GM04503 (cell line): ENCODE measurements around the gene DCAF11.

Experiments
- DNase-seq: peaks from one replicate; pipeline ENCODE4 v3.0.0-alpha.2; 2012; ENCODE audit warnings: low read depth

The DCAF11 gene

DNA sequence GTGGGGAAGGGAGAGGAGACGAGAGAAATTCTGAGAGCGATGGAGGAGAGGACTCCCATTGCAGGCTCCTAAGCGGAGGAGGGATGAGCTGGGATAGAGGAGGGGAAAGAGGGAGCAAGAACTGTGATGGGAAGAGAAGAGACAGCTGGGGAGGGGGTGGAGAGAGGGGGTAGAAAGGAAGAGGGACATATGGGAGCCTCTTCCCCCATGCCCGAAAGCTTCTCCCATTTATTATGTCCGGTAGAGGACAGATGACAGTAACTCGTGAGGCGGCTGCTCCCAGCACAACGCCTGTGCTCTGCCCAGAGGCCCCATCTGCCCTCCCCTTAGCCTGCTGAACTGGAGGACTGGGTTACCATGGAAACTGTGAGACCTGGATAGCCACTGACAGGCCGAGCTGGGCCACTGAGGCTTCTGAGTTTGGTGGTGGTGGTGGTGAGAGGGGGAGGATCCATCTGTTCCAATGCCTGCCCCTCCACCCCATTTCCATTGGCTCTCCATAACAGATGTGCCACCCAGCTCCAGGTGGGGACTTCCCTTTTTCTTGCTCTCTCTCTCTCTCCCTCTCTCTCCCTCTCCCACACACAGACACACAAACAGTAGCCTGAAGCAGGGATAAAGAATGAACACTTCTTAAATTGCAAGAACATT is 35.0 kb upstream of the DCAF11 start:
- DNase-seq = no peak

DNA sequence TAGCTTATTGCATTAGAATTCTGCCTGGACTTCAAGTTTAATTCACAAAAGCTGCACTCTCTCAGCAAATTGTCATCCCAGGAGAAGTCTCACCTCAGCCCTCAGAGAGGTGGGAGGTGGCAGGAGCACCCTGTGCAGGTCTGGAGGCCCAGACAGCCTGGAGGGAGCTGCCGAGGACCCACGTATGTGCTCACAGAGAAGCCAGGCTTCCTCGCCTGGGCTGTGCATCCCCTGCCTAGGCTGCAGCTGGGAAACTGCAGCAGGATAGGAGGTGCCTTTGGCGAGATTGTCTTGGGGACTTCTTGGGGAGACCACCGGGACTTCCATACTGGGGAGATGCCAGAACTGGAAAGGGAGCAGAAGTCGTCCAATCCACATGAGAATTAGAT is 34.4 kb upstream of the DCAF11 start:
- no peak for DNase-seq

DNA sequence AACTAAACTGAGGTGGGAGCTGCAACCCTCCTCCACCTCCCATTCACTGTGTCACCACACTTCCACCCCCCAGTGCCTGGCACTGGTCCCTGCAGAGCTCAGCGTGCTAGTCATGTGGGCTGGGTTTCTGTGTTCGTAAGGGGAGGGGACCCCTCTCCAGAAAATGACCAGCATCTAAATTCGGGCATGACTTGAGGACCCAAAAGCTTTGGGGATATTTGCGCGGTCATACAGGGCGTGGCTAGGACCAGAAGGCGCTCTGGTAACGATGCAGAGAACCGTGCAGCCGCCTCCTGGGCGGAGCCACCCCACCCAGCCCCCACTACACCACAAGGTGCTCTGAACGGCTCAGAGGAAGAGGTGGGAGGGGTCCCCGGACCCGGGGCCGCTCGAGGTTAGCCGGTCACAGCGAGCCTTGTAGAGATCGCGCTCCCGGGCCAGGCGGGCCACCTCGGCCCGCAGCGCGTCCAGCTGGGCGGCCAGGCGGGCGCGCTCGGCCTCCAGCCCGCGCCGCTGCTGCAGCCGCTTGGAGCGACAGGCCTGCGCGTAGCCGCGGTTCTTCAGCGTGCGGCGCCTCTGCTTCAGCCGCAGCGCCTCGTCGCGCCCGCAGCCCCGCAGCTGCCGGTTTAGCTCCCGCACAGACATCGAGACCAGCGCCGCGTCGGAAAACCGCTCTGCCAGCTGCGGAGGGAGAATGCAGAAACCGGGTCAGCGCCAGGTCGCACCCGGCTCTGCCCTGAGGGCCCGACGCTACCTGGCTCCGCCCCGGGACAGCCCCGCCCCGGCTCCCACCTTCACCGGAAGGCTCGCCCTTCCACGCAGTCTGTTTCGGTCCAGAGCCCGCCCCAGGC is 33.5 kb upstream of the DCAF11 start:
- DNase-seq = no peak

DNA sequence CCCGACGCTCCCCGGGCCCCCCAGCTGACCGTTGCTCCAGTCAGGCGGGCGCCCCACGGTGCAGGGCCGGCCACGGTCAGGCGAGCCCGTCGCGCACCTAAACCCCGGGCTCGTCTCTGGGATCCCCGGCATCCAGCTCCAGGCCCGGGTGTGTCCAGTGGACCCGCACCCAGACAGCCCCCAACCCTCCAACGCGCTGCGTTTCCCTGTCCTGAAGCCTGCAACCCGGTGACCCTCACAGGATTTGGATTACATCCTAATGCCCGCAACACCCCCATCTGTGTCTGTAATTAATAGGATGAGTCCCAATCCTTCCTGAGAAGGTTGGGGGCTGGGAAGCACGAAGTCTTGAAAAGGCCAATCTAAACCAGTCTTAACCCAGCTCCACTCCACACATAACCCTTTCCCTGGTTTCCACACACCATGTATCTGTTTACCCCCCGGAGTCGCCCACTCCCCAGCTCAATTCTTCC is 32.8 kb upstream of the DCAF11 start:
- no peak for DNase-seq

DNA sequence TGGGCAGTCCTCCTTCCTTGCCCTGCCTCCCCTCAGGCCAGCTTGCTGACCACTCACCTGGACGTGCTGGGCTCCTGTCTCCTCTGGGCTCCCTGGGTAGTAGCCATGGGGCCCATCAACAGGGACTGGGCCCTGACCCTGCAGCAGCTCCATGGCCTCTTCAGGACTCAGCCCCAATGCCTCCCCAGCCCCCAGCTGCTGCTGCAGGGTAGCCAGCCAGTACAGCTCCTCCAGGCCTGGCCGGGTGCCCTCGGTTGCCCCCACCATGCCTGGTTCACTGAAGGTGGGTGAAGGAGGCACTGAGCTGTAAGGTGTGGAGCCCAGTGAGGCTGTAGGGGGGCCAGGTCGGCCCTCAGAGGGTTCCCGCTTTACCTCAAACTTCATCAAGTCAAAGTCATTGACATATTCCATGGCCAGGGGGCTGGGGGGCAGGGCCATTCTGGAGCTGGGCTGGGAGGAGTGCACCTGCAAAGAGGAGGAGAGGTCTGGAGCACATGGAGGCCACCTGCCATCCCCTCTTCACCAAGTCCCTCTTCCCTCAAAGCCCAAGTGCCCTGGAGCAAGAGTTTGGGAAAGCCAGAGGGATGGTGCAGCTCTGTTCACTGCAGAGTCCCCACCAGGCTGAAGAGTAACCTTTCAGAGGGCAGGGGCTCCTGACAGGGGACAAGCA is 32.0 kb upstream of the DCAF11 start:
- DNase-seq = no peak

DNA sequence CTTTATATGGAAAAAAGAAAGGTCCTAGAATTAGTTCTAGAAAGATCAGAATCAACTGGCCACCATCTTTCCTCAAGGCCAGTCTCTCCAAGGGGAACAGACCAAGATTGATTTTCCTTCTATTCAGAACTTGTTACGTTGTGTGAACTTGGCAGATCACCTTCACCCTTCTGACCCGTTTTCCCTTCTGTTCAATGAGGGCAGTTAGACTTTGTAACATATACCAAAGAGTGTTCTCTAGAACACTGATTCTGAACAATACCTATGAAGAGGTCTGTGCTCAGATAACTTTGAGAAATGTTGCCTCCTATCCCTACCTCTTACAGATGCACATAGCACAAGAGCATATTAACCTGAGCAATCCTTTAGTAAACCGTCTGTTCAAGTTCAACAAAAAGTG is 31.1 kb upstream of the DCAF11 start:
- DNase-seq = no peak

DNA sequence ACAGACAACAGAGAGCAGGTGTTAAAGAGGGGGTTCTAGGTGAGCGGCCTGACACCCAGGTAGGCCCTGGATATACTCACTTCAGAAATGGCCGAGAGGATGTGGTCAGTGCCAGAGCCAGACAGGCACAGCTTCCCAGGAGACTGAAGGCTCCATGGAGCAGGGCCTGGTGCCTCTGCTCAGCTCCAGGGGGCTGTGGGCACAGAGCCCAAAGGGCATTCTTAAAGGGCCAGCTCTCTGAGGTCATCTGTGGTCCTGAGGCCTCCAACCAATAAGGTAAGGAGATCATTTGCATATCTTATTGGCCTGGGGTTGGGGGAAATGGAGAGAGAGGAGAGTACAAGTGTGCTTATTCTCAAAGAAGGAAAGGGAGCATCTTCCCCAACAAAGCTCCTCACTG is 30.1 kb upstream of the DCAF11 start:
- no peak for DNase-seq

DNA sequence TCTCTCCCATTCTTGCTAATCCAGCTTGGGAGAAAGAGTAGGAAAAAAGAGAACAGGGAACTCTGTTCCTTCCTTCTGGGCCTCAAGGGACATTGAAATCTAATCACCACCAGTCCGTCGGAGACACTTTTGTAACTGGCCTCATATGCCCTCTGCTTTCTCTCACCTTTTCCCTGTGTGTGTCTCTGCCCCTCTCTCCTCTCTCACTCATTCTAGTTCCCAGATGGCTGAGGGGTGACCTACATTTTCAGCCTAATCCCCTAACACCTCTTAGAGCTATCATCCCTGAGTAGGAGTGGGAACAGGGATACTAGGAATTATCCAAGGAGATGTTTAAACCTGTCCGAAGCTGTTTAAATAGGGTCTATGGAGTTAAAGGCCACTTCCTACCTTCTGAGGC is 29.4 kb upstream of the DCAF11 start:
- no peak for DNase-seq

DNA sequence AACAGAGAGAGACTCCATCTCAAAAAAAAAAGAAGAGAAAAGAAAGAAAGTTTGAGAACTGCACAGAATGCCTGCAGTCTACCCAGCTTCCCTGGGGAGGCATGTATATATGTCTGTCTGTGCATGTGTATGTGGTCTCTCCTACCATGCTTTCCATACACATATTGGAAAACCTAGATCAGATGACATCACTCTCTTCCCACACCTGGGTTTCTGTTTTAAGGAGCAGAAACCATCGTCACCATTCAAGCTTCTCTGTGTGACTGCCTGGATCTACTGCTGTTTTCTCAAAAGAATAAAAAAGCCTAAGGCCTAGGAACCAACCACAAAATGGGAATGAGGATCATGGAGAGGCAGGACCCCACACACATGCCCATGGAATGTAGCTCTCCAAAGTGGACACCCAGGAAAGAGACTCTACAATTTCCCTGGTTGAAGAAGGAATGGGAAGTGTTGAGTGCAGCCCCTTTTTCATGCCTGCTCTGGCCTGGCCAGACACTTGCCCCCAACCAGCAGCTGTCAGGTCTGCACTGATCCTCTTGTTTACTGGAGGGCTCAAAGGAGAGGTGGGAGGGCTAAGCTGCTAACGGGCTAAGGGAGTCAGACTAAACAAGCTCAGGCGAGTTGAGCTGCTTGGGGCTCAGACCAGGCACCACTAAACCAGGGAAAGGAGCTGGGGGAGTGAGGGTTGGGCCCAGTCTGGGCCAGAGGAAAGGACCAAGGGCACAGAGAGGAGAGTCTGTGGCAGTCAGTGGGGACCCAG is 28.2 kb upstream of the DCAF11 start:
- DNase-seq = no peak

DNA sequence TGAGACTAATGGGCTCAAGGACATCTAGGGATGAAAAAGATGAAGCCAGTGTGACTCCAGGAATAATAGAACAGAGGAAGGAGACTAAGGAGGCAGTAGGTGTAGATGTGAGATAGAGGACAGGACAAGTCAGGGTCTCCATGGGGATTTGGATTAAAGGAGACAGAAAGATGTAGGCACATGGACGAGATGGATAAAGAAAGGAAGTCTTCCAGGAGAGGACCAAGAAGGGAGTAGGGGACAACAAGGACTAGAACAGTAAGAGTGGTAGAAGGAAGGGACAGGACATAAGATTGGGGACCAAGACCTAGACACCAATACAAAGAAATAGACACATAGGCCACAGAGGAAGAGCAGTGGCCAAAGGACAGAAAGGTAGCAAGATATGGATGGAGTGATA is 27.6 kb upstream of the DCAF11 start:
- DNase-seq = no peak

DNA sequence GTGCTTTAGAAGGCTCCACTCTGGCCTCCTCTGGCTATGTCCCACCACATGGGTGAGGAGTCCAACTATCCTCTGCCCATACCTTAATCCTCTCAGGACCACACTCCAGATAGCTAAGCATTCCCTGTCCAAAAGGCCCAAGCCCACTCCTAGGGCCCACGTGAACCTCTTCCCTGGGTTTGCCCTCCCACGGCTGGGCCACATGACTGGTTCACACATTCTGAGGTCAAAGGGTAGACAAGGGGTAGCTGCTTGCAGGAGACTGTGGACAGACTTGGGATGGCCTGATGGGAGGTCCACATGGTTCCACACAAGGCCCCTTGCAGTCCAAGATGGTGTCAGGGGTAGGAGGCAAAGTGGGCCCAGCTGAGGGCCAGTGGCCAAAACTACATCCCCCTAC is 26.5 kb upstream of the DCAF11 start:
- DNase-seq = no peak

DNA sequence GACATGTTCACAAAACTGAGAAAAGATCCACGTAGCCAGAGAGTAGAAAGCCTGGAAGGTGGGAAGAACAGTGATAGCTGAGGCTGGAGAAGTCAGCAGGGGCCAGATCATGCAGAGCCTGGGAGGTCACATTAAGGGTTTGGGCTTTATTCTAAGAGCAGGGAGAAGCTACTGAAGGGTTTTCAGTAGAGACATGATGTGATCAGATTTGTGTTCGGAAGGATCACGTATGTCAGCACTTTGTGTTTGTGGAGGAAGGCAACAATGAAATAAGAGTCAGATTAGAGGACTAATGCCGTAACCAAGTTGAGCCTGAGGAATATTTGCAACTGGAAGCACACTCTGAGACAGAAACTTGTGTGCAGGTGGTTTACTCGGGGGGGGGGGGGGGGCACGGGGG is 24.7 kb upstream of the DCAF11 start:
- no peak for DNase-seq

DNA sequence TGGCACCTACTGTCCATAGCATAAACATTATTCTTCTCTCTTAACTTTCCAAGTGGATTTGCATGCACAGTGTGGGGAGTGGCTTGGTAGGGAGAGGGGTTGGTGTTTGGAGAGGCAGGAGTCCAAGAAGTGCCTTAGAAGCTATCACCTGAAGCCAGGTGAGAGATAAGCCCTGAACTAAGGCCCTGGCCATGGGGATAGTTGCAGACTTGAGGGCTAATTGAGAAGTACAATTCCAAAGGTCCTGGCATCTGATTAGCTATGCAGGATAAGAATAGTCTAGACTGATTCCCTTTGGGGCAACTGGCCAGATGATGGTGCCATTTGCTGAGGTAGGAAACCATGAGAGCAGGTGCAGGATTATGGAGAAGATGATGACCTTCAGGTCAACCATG is 22.5 kb upstream of the DCAF11 start:
- no peak for DNase-seq

DNA sequence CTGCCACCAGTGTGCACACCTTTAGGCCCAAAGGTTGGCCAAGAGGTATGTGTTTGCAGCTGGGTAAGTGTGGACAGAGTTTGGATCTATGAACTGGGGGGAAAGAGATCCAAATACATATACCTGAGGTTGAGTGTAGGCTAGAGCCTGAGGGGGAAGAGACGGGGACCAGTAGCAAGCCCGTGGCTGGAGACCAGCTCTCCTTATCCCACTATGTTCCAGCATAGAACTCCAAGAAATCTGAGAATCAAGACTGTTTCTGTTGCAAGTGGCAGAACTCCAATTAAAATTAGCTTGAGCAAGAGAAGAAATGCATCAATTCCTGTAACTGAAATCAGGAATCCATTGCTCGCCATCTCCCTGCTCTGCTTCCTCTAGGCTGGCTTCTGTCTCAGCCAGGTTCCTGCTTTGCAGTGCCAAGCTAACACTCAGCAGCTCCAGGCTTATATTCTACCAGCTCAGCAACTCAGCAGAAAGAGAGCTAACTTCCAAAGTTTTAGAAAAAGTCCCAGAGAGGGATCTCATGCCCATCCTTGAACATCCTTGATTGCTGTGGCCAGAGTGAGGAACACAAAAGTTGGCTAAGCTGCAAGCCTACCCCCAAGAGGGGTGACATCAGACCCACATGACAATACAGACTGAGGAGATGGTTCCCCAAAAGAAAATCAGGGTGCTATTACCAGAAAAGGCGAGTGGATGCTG is 21.9 kb upstream of the DCAF11 start:
- DNase-seq = no peak

DNA sequence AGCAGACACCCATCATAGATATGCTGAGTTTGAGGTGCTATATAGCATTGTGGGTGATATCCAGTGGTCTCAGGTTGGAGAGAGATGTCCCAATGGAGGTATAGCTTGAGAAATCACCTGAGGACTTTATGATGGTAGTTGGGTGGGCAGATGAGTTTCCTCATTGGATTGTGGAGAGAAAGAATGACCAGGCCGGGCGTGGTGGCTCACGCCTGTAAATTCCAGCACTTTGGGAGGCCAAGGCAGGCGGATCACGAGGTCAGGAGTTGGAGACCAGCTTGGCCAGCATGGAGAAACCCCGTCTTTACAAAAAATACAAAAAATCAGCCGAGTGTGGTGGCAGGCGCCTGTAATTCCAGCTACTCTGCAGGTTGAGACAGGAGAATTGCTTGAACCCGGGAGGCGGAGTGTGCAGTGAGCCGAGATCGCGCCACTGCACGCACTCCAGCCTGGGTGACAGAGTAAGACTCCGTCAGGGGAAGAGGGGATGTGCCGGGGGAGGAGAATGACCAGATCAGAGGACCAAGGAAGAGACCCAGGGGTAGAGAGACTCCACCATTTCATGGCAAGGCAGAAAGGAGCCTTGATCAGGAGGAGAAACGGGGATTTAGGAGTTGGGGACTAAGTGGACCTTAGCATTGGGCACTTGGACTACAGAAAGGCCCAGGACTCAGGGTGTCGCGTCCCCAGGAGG is 21.2 kb upstream of the DCAF11 start:
- no peak for DNase-seq

DNA sequence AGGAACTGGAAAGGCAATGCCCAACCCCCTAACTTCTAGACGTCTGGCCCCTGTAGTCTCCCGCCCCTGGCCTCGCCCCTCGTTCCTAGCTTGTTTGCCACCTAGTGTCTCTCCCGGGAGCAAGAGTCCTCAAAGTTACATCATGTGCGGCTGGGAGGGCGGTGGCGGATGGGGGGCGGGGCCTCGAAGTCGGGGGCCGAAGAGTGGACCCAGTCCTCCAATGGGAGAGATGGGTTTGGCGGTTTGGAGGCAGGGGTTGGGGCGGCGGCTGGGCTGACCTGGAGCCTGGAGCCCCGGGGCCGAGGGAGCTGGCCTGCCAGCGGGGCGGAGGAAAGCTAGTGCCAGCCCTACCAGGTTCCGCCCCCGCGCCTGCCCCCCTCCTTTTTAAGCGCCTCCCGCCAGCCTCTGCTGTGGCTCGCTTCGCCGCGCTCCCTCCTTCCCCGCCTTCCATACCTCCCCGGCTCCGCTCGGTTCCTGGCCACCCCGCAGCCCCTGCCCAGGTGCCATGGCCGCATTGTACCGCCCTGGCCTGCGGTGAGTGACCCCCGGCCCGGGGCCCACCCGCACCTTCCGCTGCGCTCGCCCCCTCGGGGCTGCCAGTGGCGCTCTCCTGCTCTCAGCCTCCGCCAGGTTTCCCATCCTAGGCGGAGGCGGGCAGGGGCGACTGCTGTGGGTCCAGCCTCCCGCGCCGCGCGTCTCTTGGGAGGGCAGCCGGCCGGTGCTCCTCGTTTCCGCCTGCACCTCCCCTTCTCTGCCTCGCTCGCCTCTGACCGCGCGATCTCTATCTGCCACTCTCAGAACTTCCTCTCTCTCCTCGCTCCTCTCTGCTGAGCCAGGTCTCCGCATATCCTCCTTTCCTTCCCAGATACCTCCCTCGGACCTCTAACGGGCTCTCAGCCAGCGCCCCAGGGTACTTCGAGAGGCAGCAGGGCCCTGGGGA is 20.4 kb upstream of the DCAF11 start, which contains the start of gene PCK2:
PCK2 (plus strand) TSS at position 411 of the 940 bp plus-strand sequence; CDS start at position 506, 95 bp downstream.
- peak; percentile 70 for DNase-seq

DNA sequence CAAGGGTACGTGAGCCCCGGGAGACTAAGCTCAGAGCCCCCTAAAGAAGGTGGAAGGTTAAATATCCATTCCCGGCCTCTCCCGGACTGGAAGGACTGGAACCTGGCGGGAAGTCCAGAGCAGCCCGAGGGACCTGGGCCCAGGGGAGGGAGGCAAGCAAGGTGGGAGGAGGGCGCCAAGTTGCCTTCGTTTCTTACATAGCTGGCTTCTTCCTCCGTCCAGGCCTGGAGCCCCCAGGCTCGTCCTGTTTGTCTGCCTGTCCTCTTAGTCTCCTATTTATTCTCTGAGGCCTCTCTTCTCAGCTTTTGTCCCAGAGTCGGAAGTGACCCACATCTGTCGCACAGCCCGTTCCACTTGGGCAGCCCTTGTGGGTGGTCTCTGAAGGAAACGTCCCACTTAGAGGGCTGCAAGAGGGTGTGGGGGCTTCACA is 19.7 kb upstream of the DCAF11 start:
- no peak for DNase-seq

DNA sequence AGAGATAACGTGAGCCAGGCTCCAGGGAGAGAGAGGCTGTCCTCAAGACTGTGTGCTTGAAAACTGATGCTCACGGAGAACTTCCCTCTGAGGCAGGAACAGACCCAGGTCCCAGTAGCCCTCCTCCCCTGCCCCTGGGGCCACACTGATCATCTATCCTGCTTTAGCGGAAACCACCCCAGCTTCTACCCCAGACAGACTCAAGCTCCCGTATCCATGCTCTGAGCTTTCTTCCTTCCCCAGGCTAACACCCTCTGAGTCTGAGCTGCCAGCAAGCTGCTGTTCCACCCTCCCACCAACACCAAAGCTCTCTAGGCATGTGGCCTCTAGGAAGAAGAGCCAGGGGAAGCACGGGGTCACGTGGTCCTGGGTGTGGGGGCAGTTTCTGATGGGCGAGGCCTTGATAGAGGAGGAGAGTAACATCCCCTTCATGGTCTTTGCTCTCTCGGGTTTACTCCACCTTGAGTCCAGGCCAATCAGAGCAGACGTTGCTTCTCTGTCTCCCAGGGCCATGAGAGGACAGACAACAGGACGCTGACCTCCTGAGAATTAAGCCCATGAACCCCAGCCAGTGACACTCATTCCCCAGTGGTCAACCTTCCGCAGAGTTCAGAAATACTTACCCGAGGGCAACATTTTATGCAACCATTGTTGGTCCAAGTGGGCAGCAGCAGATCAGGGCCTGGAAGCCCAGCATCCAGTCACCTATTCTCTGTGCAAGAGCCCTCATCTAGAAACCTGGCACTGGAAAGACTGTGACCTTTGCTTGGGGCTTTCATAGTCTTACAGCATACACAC is 19.1 kb upstream of the DCAF11 start:
- no peak for DNase-seq
